NT2/D1 (cell line): ENCODE results near the gene KIT.

Experiments
- SUZ12 ChIP-seq: IDR thresholded peaks from 2 replicates; pipeline ENCODE4 v1.6.1; 2011; ENCODE audit not compliant: insufficient read length, insufficient read depth; ENCODE audit errors: extremely low read depth
- YY1 ChIP-seq: IDR thresholded peaks from 2 replicates; pipeline ENCODE4 v1.6.1; 2011; ENCODE audit not compliant: insufficient read length, insufficient read depth
- ZNF274 ChIP-seq: IDR thresholded peaks from 2 replicates; pipeline ENCODE4 v1.6.1; 2011; ENCODE audit warnings: mild to moderate bottlenecking, low read depth, low read length

GRCh38 chr4:54764476-54764875 is 106.7 kb downstream of the KIT start:
- TF ChIP-seq ZNF274 (no peak), YY1 (no peak), SUZ12 (no peak)
